Upper lobe of left lung (tissue), 4 donors: ENCODE results near the gene IFT22.

Experiments
- CTCF ChIP-seq, 6 experiments: fragments of 450-650 bp in 4 of 6; fragments of 200-600 bp in 2 of 6; sonication (generic) in 2 of 6; IDR thresholded peaks; one replicate each; pipeline ENCODE4 v1.5.1; 2016 to 2019; ENCODE audit warnings: antibody characterized with exemption in 6 of 6
- EP300 ChIP-seq, 4 donors: sonication (generic); formaldehyde crosslinking; IDR thresholded peaks; one replicate each; pipeline ENCODE4 v1.5.1; 2017; ENCODE audit warnings: antibody characterized with exemption in 4 of 4, control low read depth in 2 of 4
- POLR2A ChIP-seq, 4 donors: fragments of 450-650 bp; IDR thresholded peaks; one replicate each; pipeline ENCODE4 v1.5.1; 2016 to 2017; ENCODE audit warnings: antibody characterized with exemption in 4 of 4, mild to moderate bottlenecking in 2 of 4

GRCh38 chr7:101277155-101277554, 44.5 kb downstream of the IFT22 start:
- TF ChIP-seq POLR2A (IDR thresholded peaks at IDR 0.05) (no peak), CTCF (IDR thresholded peaks at IDR 0.05) (no peak), EP300 (IDR thresholded peaks at IDR 0.05) (no peak)
